NCI-H1417 treated with DMSO at 0.1 percent for 48 hours (cell line): Measurements from ENCODE around the gene GPATCH2L.

Experiments used
- DNase-seq: peaks from one replicate; lab custom pipeline; 2025; lab: John Stamatoyannopoulos, UW

Gene GPATCH2L

GRCh38 chr14:76201162-76201561 lies 49.4 kb downstream of the GPATCH2L start:
- no peak for DNase-seq

- no peak for DNase-seq
Observed at GRCh38 chr14:76203086-76204001, 51.6 kb downstream of the GPATCH2L start.

- no peak for DNase-seq
Observed at GRCh38 chr14:76204461-76205230, 52.9 kb downstream of the GPATCH2L start.

GRCh38 chr14:76205708-76206107 lies 54.0 kb downstream of the GPATCH2L start:
- no peak for DNase-seq

GRCh38 chr14:76208340-76208739 lies 56.6 kb downstream of the GPATCH2L start:
- no peak for DNase-seq

GRCh38 chr14:76212242-76212641 lies 60.5 kb downstream of the GPATCH2L start:
- DNase-seq = no peak

- no peak for DNase-seq
Observed at GRCh38 chr14:76217179-76217578, 65.5 kb downstream of the GPATCH2L start.

- DNase-seq = no peak
Observed at GRCh38 chr14:76218662-76219061, 66.9 kb downstream of the GPATCH2L start.

GRCh38 chr14:76219873-76220272 lies 68.2 kb downstream of the GPATCH2L start:
- DNase-seq = no peak

GRCh38 chr14:76227450-76228050 lies 75.8 kb downstream of the GPATCH2L start:
- DNase-seq = no peak

- DNase-seq = no peak
Observed at GRCh38 chr14:76228138-76228537, 76.4 kb downstream of the GPATCH2L start.

GRCh38 chr14:76232800-76233199 lies 81.1 kb downstream of the GPATCH2L start:
- no peak for DNase-seq

GRCh38 chr14:76235628-76236027 lies 83.9 kb downstream of the GPATCH2L start:
- DNase-seq = no peak

GRCh38 chr14:76236172-76237130 lies 84.7 kb downstream of the GPATCH2L start:
- DNase-seq = no peak

- DNase-seq = no peak
Observed at GRCh38 chr14:76237349-76237990, 85.7 kb downstream of the GPATCH2L start.

- DNase-seq = no peak
Observed at GRCh38 chr14:76245097-76245496, 93.4 kb downstream of the GPATCH2L start.

GRCh38 chr14:76250302-76250701 lies 98.6 kb downstream of the GPATCH2L start:
- DNase-seq = no peak

- no peak for DNase-seq
Observed at GRCh38 chr14:76252471-76252870, 100.7 kb downstream of the GPATCH2L start.

- DNase-seq = no peak
Observed at GRCh38 chr14:76253111-76253510, 101.4 kb downstream of the GPATCH2L start.

GRCh38 chr14:76256545-76256944 lies 104.8 kb downstream of the GPATCH2L start:
- DNase-seq = no peak
